ENCODE results near the gene DTX4.

DNA sequence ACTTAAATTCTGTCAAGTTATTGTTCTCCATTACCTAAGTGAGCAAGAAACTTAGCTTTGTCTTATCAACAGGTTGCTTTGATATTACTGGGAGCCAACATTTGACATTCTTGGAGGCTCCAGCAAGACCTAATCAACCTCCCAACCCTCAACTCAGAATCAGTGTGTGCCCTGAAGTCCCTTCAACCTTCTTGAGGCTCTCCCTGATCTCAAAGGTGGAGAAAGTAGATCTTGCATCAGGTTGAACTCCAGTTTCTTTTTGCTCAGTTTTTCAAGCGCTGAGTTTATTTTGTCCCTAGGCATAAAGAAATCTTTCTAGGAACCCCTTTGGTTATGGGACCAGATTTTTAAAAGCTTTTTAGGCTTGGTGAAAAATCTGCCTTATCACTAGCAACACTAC is 27.8 kb upstream of the DTX4 start:
- TF ChIP-seq, protein P1, sequence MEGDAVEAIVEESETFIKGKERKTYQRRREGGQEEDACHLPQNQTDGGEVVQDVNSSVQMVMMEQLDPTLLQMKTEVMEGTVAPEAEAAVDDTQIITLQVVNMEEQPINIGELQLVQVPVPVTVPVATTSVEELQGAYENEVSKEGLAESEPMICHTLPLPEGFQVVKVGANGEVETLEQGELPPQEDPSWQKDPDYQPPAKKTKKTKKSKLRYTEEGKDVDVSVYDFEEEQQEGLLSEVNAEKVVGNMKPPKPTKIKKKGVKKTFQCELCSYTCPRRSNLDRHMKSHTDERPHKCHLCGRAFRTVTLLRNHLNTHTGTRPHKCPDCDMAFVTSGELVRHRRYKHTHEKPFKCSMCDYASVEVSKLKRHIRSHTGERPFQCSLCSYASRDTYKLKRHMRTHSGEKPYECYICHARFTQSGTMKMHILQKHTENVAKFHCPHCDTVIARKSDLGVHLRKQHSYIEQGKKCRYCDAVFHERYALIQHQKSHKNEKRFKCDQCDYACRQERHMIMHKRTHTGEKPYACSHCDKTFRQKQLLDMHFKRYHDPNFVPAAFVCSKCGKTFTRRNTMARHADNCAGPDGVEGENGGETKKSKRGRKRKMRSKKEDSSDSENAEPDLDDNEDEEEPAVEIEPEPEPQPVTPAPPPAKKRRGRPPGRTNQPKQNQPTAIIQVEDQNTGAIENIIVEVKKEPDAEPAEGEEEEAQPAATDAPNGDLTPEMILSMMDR (IDR thresholded peaks at IDR 0.05; ENCODE audit: low read depth, low read length) = no peak
- no peak for TF ChIP-seq POLR2A (IDR thresholded peaks at IDR 0.05; ENCODE audit: extremely low read depth, insufficient read length)
- TF ChIP-seq, protein P2, sequence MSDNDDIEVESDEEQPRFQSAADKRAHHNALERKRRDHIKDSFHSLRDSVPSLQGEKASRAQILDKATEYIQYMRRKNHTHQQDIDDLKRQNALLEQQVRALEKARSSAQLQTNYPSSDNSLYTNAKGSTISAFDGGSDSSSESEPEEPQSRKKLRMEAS (IDR thresholded peaks at IDR 0.05; ENCODE audit: low read depth, low read length) = no peak
- no peak for TF ChIP-seq MYC (IDR thresholded peaks at IDR 0.05; ENCODE audit: low read depth, low read length)

All from NB4 (cell line).